HG02981 (cell line): ENCODE results near the gene CKLF.
"Not testable (repeated sequence)": the region's sequence is repeated elsewhere in the genome, so short reads cannot be mapped to it uniquely, and the experiment has no call there.

Source experiments
- ATAC-seq: cut with Tn5 transposase; IDR thresholded peaks from one replicate; pipeline ENCODE4 v1.9.1; 2021; ENCODE audit warnings: mild to moderate bottlenecking, moderate library complexity; ENCODE audit not compliant: unreplicated experiment

Gene CKLF

DNA sequence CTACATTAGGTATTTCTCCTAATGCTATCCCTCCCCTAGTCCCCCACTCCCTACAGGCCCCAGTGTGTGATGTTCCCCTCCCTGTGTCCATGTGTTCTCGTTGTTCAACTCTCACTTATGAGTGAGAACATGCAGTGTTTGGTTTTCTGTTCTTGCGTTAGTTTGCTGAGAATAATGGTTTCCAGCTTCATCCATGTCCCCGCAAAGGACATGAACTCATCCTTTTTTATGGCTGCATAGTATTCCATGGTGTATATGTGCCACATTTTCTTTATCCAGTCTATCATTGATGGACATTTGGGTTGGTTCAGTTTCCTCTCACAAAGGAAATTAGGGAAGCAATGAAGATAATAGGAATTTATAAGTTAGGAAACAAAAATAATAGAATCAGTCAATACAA lies 14.9 kb downstream of the CKLF start:
- not testable (repeated sequence) for ATAC-seq

GRCh38 chr16:66568355-66568754 lies 16.0 kb downstream of the CKLF start:
- ATAC-seq, result no peak

DNA sequence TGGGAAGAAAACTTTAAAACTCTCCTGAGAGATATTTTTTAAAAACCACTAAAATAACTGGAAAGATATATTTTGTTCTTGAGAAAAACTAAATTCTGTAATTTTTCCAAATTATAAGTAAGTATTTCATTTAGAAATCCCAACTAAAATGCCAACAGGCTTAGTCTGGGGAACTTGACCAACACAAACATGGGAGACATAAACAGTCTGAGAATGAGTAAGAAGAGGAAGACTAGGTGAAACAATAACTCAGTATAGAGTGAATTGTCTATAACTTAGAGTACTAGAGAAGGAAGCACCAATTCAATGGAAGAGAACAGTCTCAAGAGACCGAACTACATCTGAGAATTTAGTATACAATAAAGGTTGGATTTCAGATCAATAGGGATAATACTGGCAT lies 16.8 kb downstream of the CKLF start:
- ATAC-seq, result no peak

DNA sequence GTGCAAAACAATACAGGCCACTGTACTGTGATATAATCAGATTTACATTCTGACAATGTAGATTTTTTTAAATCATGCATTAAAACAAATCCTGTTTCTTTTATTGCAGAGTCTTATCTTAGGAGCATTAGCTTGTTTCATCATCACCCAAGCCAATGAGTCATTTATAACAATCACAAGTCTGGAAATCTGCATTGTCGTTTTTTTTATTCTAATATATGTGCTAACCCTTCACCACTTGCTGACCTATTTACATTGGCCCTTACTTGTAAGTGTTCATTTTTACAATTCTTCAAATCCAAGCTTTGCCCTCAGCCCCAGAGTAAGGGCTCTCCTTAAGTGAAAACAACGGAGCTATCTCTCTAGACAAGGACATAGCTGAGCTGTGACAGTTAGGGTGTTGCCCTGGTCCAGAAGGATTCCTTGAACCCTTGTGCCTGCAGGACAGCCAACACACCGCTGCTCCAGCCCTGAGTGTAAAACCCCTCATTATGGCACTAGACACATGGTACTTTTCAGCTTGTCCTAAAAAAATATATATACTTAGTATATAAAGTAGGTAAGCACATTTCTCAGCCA lies 17.5 kb downstream of the CKLF start:
- ATAC-seq, result no peak

GRCh38 chr16:66572356-66572755 lies 20.0 kb downstream of the CKLF start:
- no peak for ATAC-seq

DNA sequence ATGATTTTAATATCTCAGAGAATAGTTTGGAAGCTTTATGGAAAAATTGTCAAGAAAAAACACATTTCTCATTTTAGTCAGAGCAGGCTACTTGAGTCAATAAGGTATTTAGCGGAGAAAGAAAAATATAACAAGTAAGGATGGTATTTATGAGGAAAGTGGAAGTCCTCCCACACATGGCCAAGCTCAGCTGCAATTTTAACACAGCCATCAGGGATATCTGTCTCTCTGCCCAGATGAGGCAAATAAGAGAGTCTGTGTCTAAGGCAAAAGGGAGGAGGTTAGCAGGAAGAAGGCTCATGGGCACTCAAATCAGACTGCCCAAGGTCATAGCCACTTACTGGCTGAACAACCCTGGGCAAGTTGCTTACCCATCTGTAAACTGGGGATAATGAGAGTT lies 21.7 kb downstream of the CKLF start:
- no peak for ATAC-seq

GRCh38 chr16:66574531-66574930 lies 22.2 kb downstream of the CKLF start:
- ATAC-seq, result no peak

- no peak for ATAC-seq
Observed at GRCh38 chr16:66575060-66575459, 22.7 kb downstream of the CKLF start.

DNA sequence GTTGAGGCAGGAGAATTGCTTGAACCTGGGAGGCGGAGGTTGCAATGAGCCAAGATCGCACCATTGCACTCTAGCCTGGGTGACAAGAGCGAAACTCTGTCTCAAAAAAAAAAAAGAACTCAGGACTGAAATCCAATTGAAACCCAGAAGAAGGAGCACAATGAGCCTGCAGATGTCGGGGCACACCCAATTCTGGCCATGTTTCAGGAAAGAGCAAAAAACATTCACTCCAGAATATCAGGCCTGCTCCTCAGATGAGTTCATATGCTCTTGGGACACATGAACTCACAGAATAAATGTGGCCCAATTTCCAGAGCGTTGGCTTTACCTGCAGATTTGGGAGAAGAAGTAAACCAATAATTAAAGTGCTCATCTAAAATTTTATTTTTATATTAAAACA lies 23.9 kb downstream of the CKLF start:
- ATAC-seq, result no peak

DNA sequence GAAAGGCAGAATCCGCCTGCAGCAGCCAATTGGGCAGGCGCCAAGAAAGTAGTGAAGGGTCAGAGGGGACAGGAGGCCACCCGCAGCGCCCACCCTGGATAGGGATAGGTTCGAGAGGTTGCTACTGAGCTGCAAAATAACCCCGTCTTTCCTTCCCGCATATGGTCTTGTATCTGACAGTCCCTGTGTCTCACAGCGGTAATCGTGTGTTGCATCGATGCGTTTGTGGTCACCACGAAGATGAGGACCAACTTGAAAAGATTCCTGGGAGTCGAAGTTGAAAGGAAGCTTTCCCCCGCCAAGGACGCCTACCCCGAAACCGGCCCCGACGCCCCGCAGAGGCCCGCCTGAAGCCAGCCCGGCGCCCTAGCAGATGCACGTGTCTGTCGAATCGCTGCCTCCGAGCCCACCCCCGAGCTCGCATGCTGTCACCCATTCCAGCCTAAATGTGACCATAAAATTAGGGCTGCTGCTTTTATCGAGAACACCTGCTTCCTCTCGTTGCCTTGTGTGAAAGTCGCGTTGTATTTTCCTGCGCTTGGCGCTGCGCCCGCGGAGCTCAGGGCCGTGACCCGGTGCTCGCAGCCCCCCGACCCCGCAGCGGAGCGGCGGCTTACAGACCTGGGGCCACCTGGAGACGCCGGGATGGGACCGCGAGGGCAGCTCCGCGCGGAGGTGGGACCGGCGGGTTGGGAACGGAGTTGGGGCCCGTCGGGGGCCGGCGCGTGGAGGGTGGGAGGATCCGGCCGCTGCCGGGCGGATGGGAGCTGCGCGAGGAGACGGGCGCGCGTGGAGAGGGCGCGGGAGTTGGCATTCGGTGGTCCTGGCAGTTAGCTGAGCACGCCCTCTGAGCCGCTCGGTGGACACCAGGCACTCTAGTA lies 26.5 kb downstream of the CKLF start, which contains the start of gene CMTM2:
CMTM2 (plus strand) TSS at position 813 of the 881 bp plus-strand sequence. CDS start 145 bp downstream, outside the sequence.
- ATAC-seq, result no peak

- no peak for ATAC-seq
Observed at GRCh38 chr16:66580605-66581209, 28.3 kb downstream of the CKLF start.

GRCh38 chr16:66581246-66581952 lies 29.0 kb downstream of the CKLF start:
- no peak for ATAC-seq

DNA sequence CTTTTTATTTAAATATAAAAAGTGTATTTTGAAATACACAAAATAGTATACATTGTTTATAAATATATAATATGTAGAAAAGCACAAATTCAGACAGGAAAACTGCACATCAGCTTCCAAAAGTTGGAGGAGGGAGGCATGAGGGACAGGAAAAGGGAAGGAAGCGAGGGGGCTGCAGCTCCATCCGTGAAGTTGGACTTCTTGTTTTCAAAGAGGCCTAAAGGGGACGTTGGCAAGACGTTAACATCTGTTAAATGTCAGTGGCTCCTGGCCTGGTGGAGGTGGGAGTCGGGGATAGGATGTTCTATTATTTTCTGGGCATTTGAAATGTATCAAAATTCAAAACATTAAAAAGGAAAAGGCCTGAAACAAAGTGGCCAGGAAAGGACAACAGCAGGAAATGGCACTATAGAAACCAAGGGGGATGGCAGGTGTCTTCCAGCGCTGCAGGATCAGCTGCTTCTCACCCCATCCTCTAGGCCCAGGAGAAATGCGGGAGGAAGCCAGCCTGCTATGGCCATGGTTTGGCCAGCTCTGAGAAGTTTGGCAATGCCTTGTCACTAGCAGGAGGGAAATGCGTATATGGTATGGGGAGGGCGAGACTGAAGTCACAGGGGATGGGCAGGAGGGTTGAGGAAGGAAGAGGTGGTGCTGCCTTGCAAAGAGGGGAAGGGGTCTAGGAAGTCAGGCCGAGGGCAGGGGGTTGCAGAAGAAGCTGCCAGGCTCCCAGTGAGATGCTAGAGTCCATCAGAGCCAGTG lies 33.3 kb downstream of the CKLF start:
- ATAC-seq, result no peak

DNA sequence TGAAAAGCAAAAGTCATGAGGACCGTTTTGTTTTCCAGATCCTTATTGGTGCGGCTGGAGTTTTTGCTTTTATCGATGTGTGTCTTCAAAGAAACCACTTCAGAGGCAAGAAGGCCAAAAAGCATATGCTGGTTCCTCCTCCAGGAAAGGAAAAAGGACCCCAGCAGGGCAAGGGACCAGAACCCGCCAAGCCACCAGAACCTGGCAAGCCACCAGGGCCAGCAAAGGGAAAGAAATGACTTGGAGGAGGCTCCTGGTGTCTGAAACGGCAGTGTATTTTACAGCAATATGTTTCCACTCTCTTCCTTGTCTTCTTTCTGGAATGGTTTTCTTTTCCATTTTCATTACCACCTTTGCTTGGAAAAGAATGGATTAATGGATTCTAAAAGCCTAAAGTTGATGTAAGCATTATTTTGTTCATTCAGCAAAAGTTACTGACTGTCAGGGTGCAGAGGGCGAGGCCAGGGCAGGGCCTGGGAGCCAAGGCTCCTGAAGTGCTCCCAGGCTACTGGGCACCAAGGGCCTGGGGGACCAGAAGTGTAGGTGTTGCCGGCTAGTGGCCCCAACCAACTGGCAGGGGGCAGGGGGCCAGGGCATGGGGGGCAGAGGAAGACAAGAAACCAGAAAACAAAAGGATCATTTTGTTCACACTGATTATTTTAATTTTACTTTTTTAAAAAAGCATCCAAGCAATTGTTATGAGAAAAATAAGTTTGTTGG lies 35.7 kb downstream of the CKLF start:
- ATAC-seq, result no peak

DNA sequence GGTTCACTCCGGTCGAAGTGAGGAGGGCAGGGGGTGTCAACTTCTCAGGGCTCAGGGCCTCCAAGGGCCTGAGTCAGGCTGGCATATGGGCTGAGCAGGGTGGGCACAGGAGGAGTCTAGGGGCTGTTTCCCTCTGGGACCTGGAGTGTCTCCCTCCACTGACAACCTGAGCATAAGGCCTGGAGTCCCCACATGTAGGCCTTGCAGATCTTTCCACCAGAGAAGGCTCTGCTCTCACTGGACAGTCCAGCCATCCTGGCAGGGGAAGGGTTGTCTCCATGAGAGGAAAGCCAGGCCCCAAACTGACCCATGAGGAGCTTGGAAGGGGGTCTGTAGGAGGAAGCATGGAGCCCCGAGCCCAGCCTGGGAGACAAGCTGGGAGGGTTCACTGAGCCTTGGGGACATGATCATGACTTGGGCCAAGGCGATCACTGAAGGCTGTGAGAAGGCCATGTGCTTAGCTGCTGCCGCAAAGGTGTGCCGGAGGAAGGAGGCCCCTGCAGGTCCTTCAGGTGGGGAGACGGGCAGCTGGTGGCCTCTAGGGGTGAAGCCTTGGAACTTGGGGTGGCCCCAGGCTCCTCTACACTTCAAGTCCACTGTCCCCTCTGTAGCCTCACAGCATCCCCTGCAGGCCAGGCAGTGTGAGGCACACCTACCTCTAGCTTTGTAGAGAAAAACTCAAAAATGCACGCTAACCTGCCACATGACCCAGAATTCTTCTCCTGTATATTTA lies 36.8 kb downstream of the CKLF start:
- ATAC-seq, result peak; percentile 61

GRCh38 chr16:66590322-66590721 lies 37.9 kb downstream of the CKLF start:
- ATAC-seq, result no peak

GRCh38 chr16:66591018-66591417 lies 38.6 kb downstream of the CKLF start:
- ATAC-seq, result no peak

DNA sequence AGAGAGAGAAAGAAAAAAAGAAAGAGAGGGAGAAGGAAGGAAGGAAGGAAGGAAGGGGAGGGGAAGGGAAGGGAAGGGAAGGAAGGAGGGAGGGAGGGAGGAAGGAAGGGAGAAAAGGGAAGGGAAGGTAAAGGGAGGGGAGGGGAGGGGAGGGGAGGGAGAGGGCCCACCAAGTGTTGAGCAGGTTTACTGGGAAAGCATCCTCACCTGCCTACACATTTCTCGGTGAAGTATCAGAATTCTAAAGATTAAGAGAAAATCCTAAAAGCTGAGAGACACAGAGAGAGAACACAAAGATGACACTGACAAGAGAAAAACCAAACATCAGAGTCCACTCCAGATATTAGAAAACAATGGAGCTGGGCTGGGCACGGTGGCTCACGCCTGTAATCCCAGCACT lies 39.9 kb downstream of the CKLF start:
- no peak for ATAC-seq

GRCh38 chr16:66592814-66593213 lies 40.4 kb downstream of the CKLF start:
- no peak for ATAC-seq
